ENCODE measurements around the gene MAPKAP1.
A peak's percentile ranks its signal among the peaks of the same experiment; 100 is the strongest.
"Not testable (repeated sequence)": the region's sequence is repeated elsewhere in the genome, so short reads cannot be mapped to it uniquely, and the experiment has no call there.

Gene MAPKAP1

DNA sequence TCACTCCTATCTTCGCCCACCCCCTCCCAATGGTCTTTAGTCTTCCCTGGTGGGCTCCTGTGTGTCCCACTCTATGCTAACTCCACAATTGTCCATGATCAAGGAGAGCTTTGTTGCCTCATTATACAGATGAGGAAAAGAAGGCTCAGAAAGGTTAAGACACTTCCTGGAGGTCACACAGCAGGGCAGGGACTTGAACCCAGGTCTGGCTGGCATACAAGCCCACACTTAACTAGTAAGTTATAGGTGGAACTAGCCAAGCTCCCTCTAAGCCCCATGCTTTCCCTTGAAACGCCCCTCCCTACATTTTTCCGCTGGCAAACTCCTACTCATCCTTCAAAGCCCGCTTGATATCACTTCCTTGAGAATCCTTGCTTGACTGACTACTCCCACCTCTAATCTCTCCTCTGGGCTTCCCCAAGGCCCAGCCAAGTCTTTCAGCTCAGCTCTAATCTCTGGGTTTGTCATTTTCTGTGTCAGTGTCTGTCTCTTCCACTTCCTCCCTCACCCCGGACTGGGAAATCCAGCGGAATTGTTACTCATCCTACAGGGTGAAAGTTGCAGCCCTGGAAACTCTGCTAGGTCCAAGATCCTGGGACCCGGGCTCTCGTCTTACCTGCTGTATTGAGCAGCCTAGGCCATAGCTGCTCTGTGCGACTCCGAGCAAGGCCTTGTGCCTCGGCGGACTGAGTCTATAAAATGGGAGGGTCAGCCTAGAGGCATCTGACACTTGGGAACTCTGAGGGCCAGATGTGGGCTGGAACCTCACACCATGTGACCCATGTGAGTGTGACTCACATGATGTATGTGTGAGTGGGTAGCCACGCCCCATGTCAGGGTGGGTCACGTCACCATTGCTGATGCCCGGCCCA is 300.8 kb downstream of the MAPKAP1 start:
- H3K4me3 ChIP-seq (replicated peaks; ENCODE audit: low read depth, low read length): no peak overlapping the region
- TF ChIP-seq CTCF (IDR thresholded peaks at IDR 0.05; ENCODE audit: low read length, missing control alignments): no peak
- peak; percentile 43 for DNase-seq (ENCODE audit: low read depth)

DNA sequence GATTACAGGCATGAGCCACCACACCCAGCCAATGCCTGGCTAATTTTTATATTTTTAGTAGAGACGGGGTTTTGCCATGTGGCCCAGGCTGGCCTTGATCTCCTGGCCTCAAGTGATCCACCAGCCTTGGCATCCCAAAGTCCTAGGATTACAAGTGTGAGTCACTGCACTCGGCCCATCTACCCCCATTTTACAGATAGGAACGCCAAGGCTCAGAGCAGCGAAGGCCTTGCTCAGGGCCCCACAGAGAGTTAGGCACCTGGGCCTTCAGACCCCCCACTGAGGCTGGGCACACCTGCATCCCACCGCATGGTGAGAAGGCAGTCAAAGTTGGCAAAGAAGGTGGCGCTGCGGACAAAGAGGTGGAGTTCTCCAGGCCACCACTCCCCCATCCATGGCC is 302.3 kb downstream of the MAPKAP1 start:
- no peak for TF ChIP-seq CTCF (IDR thresholded peaks at IDR 0.05; ENCODE audit: low read length, missing control alignments)
- H3K4me3 ChIP-seq (replicated peaks; ENCODE audit: low read depth, low read length): no peak overlapping the region
- no peak for DNase-seq (ENCODE audit: low read depth)

- no peak overlapping the region for H3K4me3 ChIP-seq (replicated peaks; ENCODE audit: low read depth, low read length)
- no peak for TF ChIP-seq CTCF (IDR thresholded peaks at IDR 0.05; ENCODE audit: low read length, missing control alignments)
- DNase-seq (ENCODE audit: low read depth): no peak
Measured at GRCh38 chr9:125400725-125401716, 306.0 kb downstream of the MAPKAP1 start.

GRCh38 chr9:125400232-125400631 is 306.8 kb downstream of the MAPKAP1 start:
- not testable (repeated sequence) for H3K4me3 ChIP-seq (replicated peaks; ENCODE audit: low read depth, low read length)

GRCh38 chr9:125399666-125400065 is 307.3 kb downstream of the MAPKAP1 start:
- no peak overlapping the region for H3K4me3 ChIP-seq (replicated peaks; ENCODE audit: low read depth, low read length)
- TF ChIP-seq CTCF (IDR thresholded peaks at IDR 0.05; ENCODE audit: low read length, missing control alignments): no peak
- no peak for DNase-seq (ENCODE audit: low read depth)

More at GRCh38 chr9:125400232-125400631, 306.8 kb downstream of the MAPKAP1 start:
- not testable (repeated sequence) for DNase-seq (ENCODE audit: low read depth)

DNA sequence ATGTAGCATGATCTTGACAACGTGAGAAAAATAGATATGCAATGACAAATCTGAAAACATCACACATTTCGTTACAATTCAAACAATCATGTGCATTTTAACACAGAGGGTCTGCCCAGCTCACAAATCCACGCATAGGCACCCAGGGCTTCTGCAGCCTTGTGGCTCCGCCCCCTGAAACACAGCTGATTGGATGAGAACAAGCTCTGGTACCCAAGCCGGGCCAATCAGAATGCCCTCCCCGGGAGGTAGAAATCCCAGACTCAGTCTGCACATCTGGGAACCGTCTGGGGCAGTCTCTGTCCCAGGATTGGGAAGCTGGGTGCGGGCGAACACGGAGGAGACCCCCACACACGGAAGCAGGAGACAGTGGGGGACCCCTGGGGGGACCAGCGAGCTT is 307.8 kb downstream of the MAPKAP1 start:
- no peak for DNase-seq (ENCODE audit: low read depth)
- no peak overlapping the region for H3K4me3 ChIP-seq (replicated peaks; ENCODE audit: low read depth, low read length)
- TF ChIP-seq CTCF (IDR thresholded peaks at IDR 0.05; ENCODE audit: low read length, missing control alignments): no peak

DNA sequence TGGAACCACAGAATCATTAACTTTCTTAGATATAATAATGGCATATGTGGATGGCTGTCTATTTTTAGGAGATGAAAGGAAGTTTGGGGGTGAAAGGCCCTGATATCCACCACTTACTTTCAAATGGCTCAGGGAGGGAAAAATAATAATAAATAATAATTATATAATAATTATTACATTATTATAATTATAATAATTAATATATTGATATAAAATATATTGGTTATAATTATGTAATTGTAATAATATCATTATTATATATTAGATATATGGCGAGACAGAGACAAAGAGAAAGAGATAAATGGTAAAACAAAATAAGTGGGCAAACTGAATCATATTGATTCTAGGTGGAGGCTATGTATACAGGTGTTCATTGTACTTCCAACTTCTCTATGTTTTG is 308.8 kb downstream of the MAPKAP1 start:
- H3K4me3 ChIP-seq (replicated peaks; ENCODE audit: low read depth, low read length): no peak overlapping the region
- no peak for DNase-seq (ENCODE audit: low read depth)
- no peak for TF ChIP-seq CTCF (IDR thresholded peaks at IDR 0.05; ENCODE audit: low read length, missing control alignments)
